ENCODE data around the gene MRAP.

The MRAP gene

GRCh38 chr21:32347977-32348376 lies 49.3 kb downstream of the MRAP start:
- Histone ChIP-seq H3K27me3 (replicated peaks; ENCODE audit: insufficient read depth, low read length) (no peaks in the 10 kb centered on the region), H3K9ac (ENCODE audit: low read length) (no peak overlapping the region), H3K9me2 (replicated peaks; ENCODE audit: insufficient read depth, low read length) (no peaks in the 10 kb centered on the region), H3K36me3 (replicated peaks; ENCODE audit: insufficient read depth, low read length) (peaks cover 45% of the 10 kb centered on the region), H3K4me1 (ENCODE audit: low read length) (0 out of 2 replicates have a peak, but pooled peaks cover 4% of the 10 kb centered on the region), H2AFZ (ENCODE audit: low read length) (no peak overlapping the region), H3F3A (ENCODE audit: insufficient read depth, low read length) (no peaks in the 10 kb centered on the region), H3K27ac (ENCODE audit: low read length) (no peak overlapping the region), H3K79me2 (ENCODE audit: low read length) (no peaks in the 10 kb centered on the region), H4K20me1 (ENCODE audit: insufficient read depth, low read length) (no peaks in the 10 kb centered on the region), H3K9me3 (replicated peaks; ENCODE audit: insufficient read depth, low read length) (no peaks in the 10 kb centered on the region), H3K4me3 (ENCODE audit: low read length) (no peak overlapping the region), H3K4me2 (ENCODE audit: low read depth, low read length) (no peak overlapping the region)
- DNase-seq = no peak
- no peak for TF ChIP-seq CTCF (IDR thresholded peaks at IDR 0.05; ENCODE audit: low read length)
- TF ChIP-seq EZH2phosphoT487 (IDR thresholded peaks at IDR 0.05; ENCODE audit: low read length) = no peak
- TF ChIP-seq EZH2 (optimal IDR thresholded peaks at IDR 0.05; ENCODE audit: low read depth, low read length) = no peak

- no peak for DNase-seq
- Histone ChIP-seq H2AFZ (ENCODE audit: low read length) (no peak overlapping the region), H3K27ac (ENCODE audit: low read length) (no peak overlapping the region), H3K27me3 (replicated peaks; ENCODE audit: insufficient read depth, low read length) (no peaks in the 10 kb centered on the region), H3K36me3 (replicated peaks; ENCODE audit: insufficient read depth, low read length) (peaks cover 47% of the 10 kb centered on the region), H3K4me2 (ENCODE audit: low read depth, low read length) (no peak overlapping the region), H3K4me3 (ENCODE audit: low read length) (no peak overlapping the region), H3K79me2 (ENCODE audit: low read length) (no peaks in the 10 kb centered on the region), H3K4me1 (ENCODE audit: low read length) (0 out of 2 replicates have a peak, but pooled peaks cover 4% of the 10 kb centered on the region), H3K9me2 (replicated peaks; ENCODE audit: insufficient read depth, low read length) (no peaks in the 10 kb centered on the region), H3K9ac (ENCODE audit: low read length) (no peak overlapping the region), H4K20me1 (ENCODE audit: insufficient read depth, low read length) (no peaks in the 10 kb centered on the region), H3K9me3 (replicated peaks; ENCODE audit: insufficient read depth, low read length) (no peaks in the 10 kb centered on the region), H3F3A (ENCODE audit: insufficient read depth, low read length) (no peaks in the 10 kb centered on the region)
- TF ChIP-seq EZH2 (optimal IDR thresholded peaks at IDR 0.05; ENCODE audit: low read depth, low read length) (no peak), CTCF (IDR thresholded peaks at IDR 0.05; ENCODE audit: low read length) (no peak), EZH2phosphoT487 (IDR thresholded peaks at IDR 0.05; ENCODE audit: low read length) (no peak)
These were observed 50.1 kb downstream of the MRAP start for GRCh38 chr21:32348604-32349332.

GRCh38 chr21:32349333-32349944 lies 50.8 kb downstream of the MRAP start:
- Histone ChIP-seq H2AFZ (ENCODE audit: low read length) (no peak overlapping the region), H3K4me3 (ENCODE audit: low read length) (no peak overlapping the region), H3K4me2 (ENCODE audit: low read depth, low read length) (no peak overlapping the region), H3K9ac (ENCODE audit: low read length) (no peak overlapping the region), H3K36me3 (replicated peaks; ENCODE audit: insufficient read depth, low read length) (peaks cover 41% of the 10 kb centered on the region), H3K9me2 (replicated peaks; ENCODE audit: insufficient read depth, low read length) (no peaks in the 10 kb centered on the region), H3F3A (ENCODE audit: insufficient read depth, low read length) (no peaks in the 10 kb centered on the region), H3K4me1 (ENCODE audit: low read length) (0 out of 2 replicates have a peak, but pooled peaks cover 4% of the 10 kb centered on the region), H3K27ac (ENCODE audit: low read length) (no peak overlapping the region), H3K9me3 (replicated peaks; ENCODE audit: insufficient read depth, low read length) (no peaks in the 10 kb centered on the region), H3K27me3 (replicated peaks; ENCODE audit: insufficient read depth, low read length) (no peaks in the 10 kb centered on the region), H3K79me2 (ENCODE audit: low read length) (no peaks in the 10 kb centered on the region), H4K20me1 (ENCODE audit: insufficient read depth, low read length) (no peaks in the 10 kb centered on the region)
- no peak for DNase-seq
- TF ChIP-seq EZH2 (optimal IDR thresholded peaks at IDR 0.05; ENCODE audit: low read depth, low read length) = no peak
- no peak for TF ChIP-seq EZH2phosphoT487 (IDR thresholded peaks at IDR 0.05; ENCODE audit: low read length)
- no peak for TF ChIP-seq CTCF (IDR thresholded peaks at IDR 0.05; ENCODE audit: low read length)
